HG02885 (cell line): ENCODE measurements around the gene C16orf46.

Source experiments
- ATAC-seq: cut with Tn5 transposase; IDR thresholded peaks from one replicate; pipeline ENCODE4 v1.9.1; 2021; ENCODE audit warnings: mild to moderate bottlenecking; ENCODE audit not compliant: unreplicated experiment, poor library complexity

Gene C16orf46

GRCh38 chr16:81080233-81080632 lies 3.2 kb upstream of the C16orf46 start:
- ATAC-seq: no peak

DNA sequence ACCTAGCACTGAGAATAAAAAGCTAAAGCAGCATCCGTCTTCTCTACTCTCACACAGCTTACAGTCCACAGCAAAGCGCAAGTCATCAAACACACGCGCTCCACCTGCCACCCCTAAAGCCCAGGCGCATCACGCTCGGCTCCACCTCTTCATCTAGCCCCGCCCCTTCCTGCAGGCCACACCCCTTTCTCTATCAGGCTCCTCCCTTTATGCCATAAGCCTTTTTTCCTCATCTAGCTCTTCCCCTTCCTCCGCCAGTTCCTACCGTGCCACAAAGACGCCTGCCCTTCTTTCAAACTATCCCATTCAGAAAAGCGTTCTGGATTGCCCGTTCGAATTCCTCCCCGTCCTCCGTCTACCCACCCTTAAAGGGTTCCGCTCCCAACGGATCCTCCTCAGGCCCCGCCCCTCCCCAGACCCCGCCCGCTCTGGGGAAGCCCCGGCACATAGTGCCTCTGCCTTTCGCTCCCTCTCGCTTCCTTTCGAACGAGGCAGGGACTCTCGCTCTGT lies 417 bp downstream of the C16orf46 start:
- peak; percentile 83 for ATAC-seq

DNA sequence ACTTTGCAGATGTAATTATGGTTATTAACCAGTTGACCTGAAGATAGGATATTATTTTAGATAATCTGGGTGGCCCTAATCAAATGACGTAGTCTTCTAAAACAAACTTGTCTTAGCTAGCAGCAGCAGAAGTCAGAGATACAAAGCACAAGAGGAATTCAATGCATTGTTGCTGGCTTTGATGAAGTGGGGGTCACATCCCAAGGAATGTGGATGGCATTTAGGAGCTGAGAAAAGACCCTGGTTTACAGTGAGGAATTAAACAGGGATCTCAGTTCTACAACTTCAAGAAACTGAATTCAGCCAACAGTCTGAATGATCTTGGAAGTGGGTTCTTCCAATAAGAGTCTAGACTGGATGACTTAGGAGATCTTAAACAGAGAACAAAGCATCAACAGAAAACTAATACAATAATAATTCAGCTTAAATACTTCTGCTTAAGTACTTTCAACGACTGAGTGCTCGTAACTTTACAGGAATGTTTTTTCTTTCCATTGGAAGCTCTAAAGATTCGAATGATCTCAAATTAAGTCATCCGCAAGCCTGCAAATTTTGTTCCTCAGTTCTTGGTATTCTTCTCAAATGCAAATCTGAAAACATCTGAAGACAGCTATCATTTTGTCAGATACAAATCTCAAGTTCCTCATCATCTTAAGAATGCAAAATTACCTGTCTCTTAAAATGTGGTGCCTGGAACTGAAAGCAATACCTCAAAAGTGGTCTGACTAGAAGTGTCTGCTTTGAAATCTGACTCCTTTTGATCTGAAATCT lies 3.3 kb downstream of the C16orf46 start:
- no peak for ATAC-seq

- no peak for ATAC-seq
Observed at GRCh38 chr16:81071805-81072204, 5.2 kb downstream of the C16orf46 start.

GRCh38 chr16:81070979-81071378 lies 6.1 kb downstream of the C16orf46 start:
- no peak for ATAC-seq

- ATAC-seq: no peak
Observed at GRCh38 chr16:81069063-81069462, 8.0 kb downstream of the C16orf46 start.

- ATAC-seq: no peak
Observed at GRCh38 chr16:81067166-81067565, 9.9 kb downstream of the C16orf46 start.

DNA sequence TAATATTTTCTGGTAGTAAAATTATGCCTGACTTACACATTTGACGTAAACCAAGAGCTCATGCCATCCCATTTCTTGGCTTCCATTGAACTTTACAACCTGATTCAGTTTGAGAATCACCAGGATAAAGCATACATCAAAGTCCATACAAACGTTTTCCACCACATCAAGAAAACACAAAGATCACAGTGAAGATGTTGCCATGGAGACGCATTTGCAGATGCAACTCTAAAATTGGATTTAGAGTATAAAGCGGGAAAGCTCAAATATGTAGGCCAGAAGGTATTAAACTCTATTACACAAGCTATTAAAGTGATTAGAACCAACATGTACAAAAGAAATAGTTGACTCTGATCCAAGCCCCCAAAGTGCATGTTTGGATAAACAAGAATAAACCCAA lies 10.4 kb downstream of the C16orf46 start:
- ATAC-seq: no peak

- ATAC-seq: no peak
Observed at GRCh38 chr16:81061871-81062608, 15.0 kb downstream of the C16orf46 start.

- ATAC-seq: no peak
Observed at GRCh38 chr16:81061307-81061640, 15.8 kb downstream of the C16orf46 start.

GRCh38 chr16:81060576-81061306 lies 16.3 kb downstream of the C16orf46 start:
- no peak for ATAC-seq

DNA sequence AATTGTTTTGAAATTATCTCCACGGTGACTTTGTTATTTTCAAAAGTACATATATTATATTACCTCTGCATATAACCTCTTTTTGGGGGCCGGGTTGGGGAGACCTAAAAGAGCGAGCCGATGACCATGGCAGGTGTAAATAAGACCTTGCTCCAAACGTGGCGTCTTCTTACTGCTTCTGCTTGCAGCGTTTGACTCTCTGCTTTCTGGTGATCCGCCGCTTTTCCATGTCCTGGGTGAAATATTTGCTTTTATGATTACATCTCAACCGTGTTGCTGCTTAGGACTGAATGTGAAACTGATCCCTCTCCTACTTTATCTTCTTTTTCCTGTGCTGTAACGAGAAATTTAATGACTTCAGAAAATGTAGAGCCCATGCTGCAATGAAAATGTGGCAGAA lies 23.3 kb downstream of the C16orf46 start:
- no peak for ATAC-seq

- no peak for ATAC-seq
Observed at GRCh38 chr16:81042821-81043220, 34.2 kb downstream of the C16orf46 start.

GRCh38 chr16:81041696-81042095 lies 35.3 kb downstream of the C16orf46 start:
- no peak for ATAC-seq

DNA sequence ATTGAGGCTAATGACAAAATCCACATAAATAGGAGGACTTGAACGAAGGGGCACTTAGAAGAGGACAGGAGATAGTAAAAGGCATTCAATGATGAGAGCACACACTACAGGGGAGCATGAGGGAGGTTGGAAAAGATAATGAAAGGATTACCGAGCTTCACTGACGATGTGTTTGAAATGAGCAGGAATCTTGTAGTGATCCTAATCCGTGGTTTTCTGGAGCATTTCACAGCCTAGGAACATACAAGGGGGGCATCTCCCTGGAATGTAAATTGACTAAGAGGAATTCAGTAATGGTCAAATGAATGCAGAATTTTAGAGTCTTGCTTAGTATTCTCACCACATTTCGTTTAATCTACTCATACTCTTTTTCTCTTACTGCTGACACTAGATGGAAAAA lies 36.2 kb downstream of the C16orf46 start:
- ATAC-seq: no peak

DNA sequence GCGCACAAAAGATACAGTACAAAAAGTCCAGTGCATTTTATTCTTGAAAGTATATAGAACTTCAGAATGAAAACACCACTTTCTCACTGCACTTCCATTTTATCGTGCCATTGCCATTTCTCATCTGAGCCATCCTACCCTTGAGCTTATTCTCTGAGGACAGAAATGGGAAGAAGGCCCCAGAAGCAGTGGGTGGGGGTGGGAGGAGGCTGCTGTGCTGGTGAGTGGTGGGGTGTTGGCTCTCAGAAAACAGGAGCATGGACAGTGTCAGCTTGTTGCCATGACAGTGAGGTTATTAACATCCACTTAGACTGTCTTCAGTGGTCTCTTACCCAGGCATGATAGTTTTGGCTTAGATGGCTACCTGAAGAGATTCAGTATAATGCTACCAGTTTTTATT lies 36.9 kb downstream of the C16orf46 start:
- no peak for ATAC-seq

GRCh38 chr16:81036751-81037350 lies 40.2 kb downstream of the C16orf46 start:
- ATAC-seq: peak; percentile 0

DNA sequence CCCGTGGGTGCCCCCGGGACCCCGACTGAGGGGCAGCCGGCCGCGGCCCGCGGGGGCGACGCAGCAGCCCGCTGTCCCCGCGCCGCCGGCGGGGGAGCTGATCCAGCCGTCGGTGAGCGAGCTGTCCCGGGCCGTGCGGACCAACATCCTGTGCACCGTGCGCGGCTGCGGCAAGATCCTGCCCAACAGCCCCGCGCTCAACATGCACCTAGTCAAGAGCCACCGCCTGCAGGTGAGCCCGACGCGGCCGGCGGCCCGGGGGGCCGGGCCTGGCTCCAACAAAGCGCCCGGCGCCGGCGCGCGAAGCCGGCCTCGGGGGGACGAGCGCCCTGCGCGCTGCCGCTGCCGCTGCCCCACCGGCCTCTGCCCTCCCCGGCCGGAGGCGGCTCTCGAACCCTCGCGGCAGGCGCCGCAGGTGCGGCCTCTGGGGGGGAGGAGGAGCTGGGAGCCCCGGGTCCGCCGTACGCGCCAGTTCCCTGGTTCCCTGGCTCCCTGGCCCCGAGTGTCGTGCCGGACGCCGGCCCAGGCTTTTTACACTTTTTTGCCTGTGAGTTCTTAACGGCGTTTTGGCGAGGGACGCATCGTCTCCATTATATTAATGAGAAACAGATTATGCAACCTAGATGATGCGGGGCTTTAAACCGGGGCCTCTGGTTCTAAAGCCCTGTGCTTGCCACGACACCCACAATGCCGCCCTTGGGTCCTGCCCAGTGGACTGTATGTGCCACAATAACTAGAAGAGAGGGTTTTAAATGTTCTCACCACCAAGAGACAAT lies 40.9 kb downstream of the C16orf46 start:
- ATAC-seq: peak; percentile 56

- ATAC-seq: peak; percentile 92
Observed at GRCh38 chr16:81035398-81035974, 41.6 kb downstream of the C16orf46 start, which contains the start of gene ATMIN. Gene ATMIN (plus strand): TSS chr16:81035842. CDS start chr16:81035871, 29 bp downstream.
